ENCODE measurements around the gene NDUFC1.
"Not testable (repeated sequence)": the region's sequence is repeated elsewhere in the genome, so short reads cannot be mapped to it uniquely, and the experiment has no call there.

Gene NDUFC1

GRCh38 chr4:139295942-139296299, 6.4 kb downstream of the NDUFC1 start:
- no peak for DNase-seq

GRCh38 chr4:139295206-139295941, 6.9 kb downstream of the NDUFC1 start:
- DNase-seq: peak; percentile 54

- DNase-seq: no peak
Observed at GRCh38 chr4:139286186-139286698, 16.0 kb downstream of the NDUFC1 start.

- no peak for DNase-seq
Observed at GRCh38 chr4:139282721-139283075, 19.6 kb downstream of the NDUFC1 start.

GRCh38 chr4:139282065-139282720, 20.1 kb downstream of the NDUFC1 start:
- no peak for DNase-seq

GRCh38 chr4:139279760-139280620, 22.3 kb downstream of the NDUFC1 start, which contains the start of gene MGARP:
TSS of gene MGARP (minus strand) at chr4:139280225. CDS start at chr4:139280158, 67 bp downstream.
- no peak for DNase-seq

- no peak for DNase-seq
Observed at GRCh38 chr4:139278912-139279759, 23.1 kb downstream of the NDUFC1 start.

- DNase-seq: no peak
Observed at GRCh38 chr4:139278485-139278884, 23.8 kb downstream of the NDUFC1 start.

- no peak for DNase-seq
Observed at GRCh38 chr4:139275281-139275735, 27.0 kb downstream of the NDUFC1 start.

GRCh38 chr4:139274790-139275189, 27.5 kb downstream of the NDUFC1 start:
- no peak for DNase-seq

- no peak for DNase-seq
Observed at GRCh38 chr4:139273835-139274234, 28.4 kb downstream of the NDUFC1 start.

GRCh38 chr4:139267301-139267700, 35.0 kb downstream of the NDUFC1 start:
- DNase-seq: no peak

GRCh38 chr4:139266583-139267257, 35.6 kb downstream of the NDUFC1 start:
- DNase-seq: no peak

GRCh38 chr4:139266208-139266582, 36.1 kb downstream of the NDUFC1 start:
- no peak for DNase-seq

- DNase-seq: no peak
Observed at GRCh38 chr4:139265654-139266053, 36.6 kb downstream of the NDUFC1 start.

GRCh38 chr4:139256349-139256748, 45.9 kb downstream of the NDUFC1 start:
- DNase-seq: no peak

- DNase-seq: not testable (repeated sequence)
Observed at GRCh38 chr4:139255581-139255980, 46.7 kb downstream of the NDUFC1 start.

GRCh38 chr4:139253713-139254112, 48.6 kb downstream of the NDUFC1 start:
- DNase-seq: no peak

GRCh38 chr4:139253046-139253445, 49.2 kb downstream of the NDUFC1 start:
- DNase-seq: no peak

- DNase-seq: no peak
Observed at GRCh38 chr4:139247700-139248238, 54.5 kb downstream of the NDUFC1 start.

- DNase-seq: no peak
Observed at GRCh38 chr4:139247241-139247640, 55.0 kb downstream of the NDUFC1 start.

Measured in DMS79 (cell line).